Cardiac muscle cell (in vitro differentiated cells and primary cell): ENCODE data around the gene PRPF18. TPM values are rescaled to one million over a fixed set of nuclear protein-coding genes. Genes with fewer than 3 reads are reported as not detected.
A peak's percentile ranks its signal among the peaks of the same experiment; 100 is the strongest.

Experiments used
- DNase-seq, 2 donors: peaks; one replicate each; pipeline versions ENCODE4 v3.0.0 to v3.0.0-alpha.2; 2010 to 2017; ENCODE audit warnings: low read depth in 1 of 2, low spot score in 1 of 2
- H3K27ac ChIP-seq: fragments of 200-600 bp; sonication (generic); 2 replicates; pipeline ENCODE4 v1.5.1; 2016
- H3K27me3 ChIP-seq: fragments of 200-600 bp; sonication (generic); 2 replicates; pipeline ENCODE4 v1.6.0; 2016; ENCODE audit warnings: control low read depth
- H3K36me3 ChIP-seq: fragments of 200-600 bp; sonication (generic); 2 replicates; pipeline ENCODE4 v1.5.1; 2016; ENCODE audit warnings: control low read depth
- H3K4me1 ChIP-seq: fragments of 200-600 bp; sonication (generic); 2 replicates; pipeline ENCODE4 v1.8.1; 2017; ENCODE audit warnings: low read depth, mild to moderate bottlenecking, mixed run types
- H3K4me3 ChIP-seq: fragments of 200-600 bp; sonication (generic); 2 replicates; pipeline ENCODE4 v1.5.1; 2016; ENCODE audit warnings: mild to moderate bottlenecking
- H3K9me3 ChIP-seq: fragments of 200-600 bp; sonication (generic); 2 replicates; pipeline ENCODE4 v1.5.1; 2017; ENCODE audit warnings: low read depth, mild to moderate bottlenecking, control low read depth
- CTCF ChIP-seq: IDR thresholded peaks from 2 replicates; pipeline ENCODE4 v1.5.1; 2012; ENCODE audit warnings: low read depth, mild to moderate bottlenecking, low read length
- polyA plus RNA-seq: library from polyadenylated mRNA; unstranded; fragments of >200 nt; fragmentation: Nextera tagmentation; extraction: Ambion mirVana; gene quantifications from 2 replicates; pipeline ENCODE4 v1.2.1, GENCODE V29; 2016
- total RNA-seq: library from RNA; depleted of rRNA; stranded (reverse); fragments of >200 nt; gene quantifications from 2 replicates; pipeline ENCODE4 v1.2.3, GENCODE V29; 2016

PRPF18 gene
- total and polyA plus RNA-seq, 2 experiments from 2014 or later, result 17.2 to 17.3 TPM

GRCh38 chr10:13608246-13608853, 21.6 kb downstream of the PRPF18 start:
- H3K27ac ChIP-seq, result no peak overlapping the region

GRCh38 chr10:13612654-13613373, 26.0 kb downstream of the PRPF18 start:
- no peak for TF ChIP-seq CTCF
- H3K27me3 ChIP-seq, result no peaks in the 10 kb centered on the region
- no peaks in the 10 kb centered on the region for H3K9me3 ChIP-seq
- H3K4me3 ChIP-seq, result no peak overlapping the region
- no peak overlapping the region for H3K27ac ChIP-seq
- DNase-seq, result no peak
- H3K36me3 ChIP-seq, result peaks cover 14% of the 10 kb centered on the region
- no peaks in the 10 kb centered on the region for H3K4me1 ChIP-seq

More at GRCh38 chr10:13608246-13608853, 21.6 kb downstream of the PRPF18 start:
- no peak for DNase-seq
- TF ChIP-seq CTCF, result no peak
- Histone ChIP-seq H3K4me3 (no peak overlapping the region), H3K4me1 (no peaks in the 10 kb centered on the region), H3K36me3 (peaks cover 9% of the 10 kb centered on the region), H3K27me3 (no peaks in the 10 kb centered on the region), H3K9me3 (no peaks in the 10 kb centered on the region)

GRCh38 chr10:13613519-13613918, 26.8 kb downstream of the PRPF18 start:
- DNase-seq, result peak; percentile 20 to 73
- no peaks in the 10 kb centered on the region for H3K27me3 ChIP-seq
- no peak overlapping the region for H3K27ac ChIP-seq
- no peaks in the 10 kb centered on the region for H3K9me3 ChIP-seq
- no peaks in the 10 kb centered on the region for H3K4me1 ChIP-seq
- peaks cover 14% of the 10 kb centered on the region for H3K36me3 ChIP-seq
- no peak overlapping the region for H3K4me3 ChIP-seq
- TF ChIP-seq CTCF, result peak; percentile 51

GRCh38 chr10:13614530-13615332, 28.0 kb downstream of the PRPF18 start:
- Histone ChIP-seq H3K4me1 (no peaks in the 10 kb centered on the region), H3K4me3 (no peak overlapping the region), H3K36me3 (peaks cover 14% of the 10 kb centered on the region), H3K27me3 (no peaks in the 10 kb centered on the region), H3K27ac (no peak overlapping the region), H3K9me3 (no peaks in the 10 kb centered on the region)
- no peak for TF ChIP-seq CTCF
- peak in 1 of 2 donors; percentile 9 for DNase-seq

GRCh38 chr10:13615650-13616300, 29.0 kb downstream of the PRPF18 start:
- no peaks in the 10 kb centered on the region for H3K9me3 ChIP-seq
- no peak overlapping the region for H3K27ac ChIP-seq
- no peak for TF ChIP-seq CTCF
- no peak overlapping the region for H3K4me3 ChIP-seq
- no peaks in the 10 kb centered on the region for H3K4me1 ChIP-seq
- peaks cover 8% of the 10 kb centered on the region for H3K36me3 ChIP-seq
- DNase-seq, result no peak
- H3K27me3 ChIP-seq, result no peaks in the 10 kb centered on the region
